OCI-LY1 (cell line): ENCODE data around the gene GPR18.

Experiments used
- EZH2 ChIP-seq: fragments of 200-600 bp; sonication (generic), shearing (Covaris generic); IDR thresholded peaks from 2 replicates; pipeline ENCODE4 v1.8.0; 2017; ENCODE audit warnings: borderline replicate concordance, mixed run types, mild to moderate bottlenecking, antibody characterized with exemption, low read length, moderate library complexity, mixed read lengths
- TF ChIP-seq, protein P1 (sequence below): fragments of 200-600 bp; sonication (generic), shearing (Covaris generic); IDR thresholded peaks from 2 replicates; pipeline ENCODE4 v1.5.1; 2017; ENCODE audit warnings: mild to moderate bottlenecking, antibody characterized with exemption, low read length, moderate library complexity, mixed read lengths

DNA sequence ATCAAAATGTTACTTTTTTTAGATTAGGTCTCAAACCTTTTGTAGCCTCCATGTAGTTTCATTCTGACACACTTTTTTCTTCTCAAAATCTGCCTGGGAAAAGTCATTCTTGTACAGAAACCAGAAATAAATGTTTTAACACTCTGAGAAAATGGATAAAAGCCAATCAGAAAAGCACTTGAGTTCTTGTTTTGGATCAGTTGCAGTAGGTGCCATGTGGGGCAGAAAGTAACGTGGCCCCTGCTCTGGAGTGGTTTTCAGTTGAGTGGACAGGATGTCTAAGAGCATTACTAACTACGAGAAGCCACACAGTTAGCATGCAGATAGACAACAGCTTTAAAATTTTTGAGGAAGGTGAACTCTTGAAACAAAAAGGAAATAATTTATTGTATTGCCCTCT, 29.9 kb upstream of the GPR18 start:
- TF ChIP-seq, protein P1, sequence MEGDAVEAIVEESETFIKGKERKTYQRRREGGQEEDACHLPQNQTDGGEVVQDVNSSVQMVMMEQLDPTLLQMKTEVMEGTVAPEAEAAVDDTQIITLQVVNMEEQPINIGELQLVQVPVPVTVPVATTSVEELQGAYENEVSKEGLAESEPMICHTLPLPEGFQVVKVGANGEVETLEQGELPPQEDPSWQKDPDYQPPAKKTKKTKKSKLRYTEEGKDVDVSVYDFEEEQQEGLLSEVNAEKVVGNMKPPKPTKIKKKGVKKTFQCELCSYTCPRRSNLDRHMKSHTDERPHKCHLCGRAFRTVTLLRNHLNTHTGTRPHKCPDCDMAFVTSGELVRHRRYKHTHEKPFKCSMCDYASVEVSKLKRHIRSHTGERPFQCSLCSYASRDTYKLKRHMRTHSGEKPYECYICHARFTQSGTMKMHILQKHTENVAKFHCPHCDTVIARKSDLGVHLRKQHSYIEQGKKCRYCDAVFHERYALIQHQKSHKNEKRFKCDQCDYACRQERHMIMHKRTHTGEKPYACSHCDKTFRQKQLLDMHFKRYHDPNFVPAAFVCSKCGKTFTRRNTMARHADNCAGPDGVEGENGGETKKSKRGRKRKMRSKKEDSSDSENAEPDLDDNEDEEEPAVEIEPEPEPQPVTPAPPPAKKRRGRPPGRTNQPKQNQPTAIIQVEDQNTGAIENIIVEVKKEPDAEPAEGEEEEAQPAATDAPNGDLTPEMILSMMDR = no peak
- no peak for TF ChIP-seq EZH2
